GM12865 (cell line): Measurements from ENCODE around the gene TMEM131L.

Experiments
- DNase-seq: peaks from one replicate; pipeline ENCODE4 v3.0.0; 2010; ENCODE audit warnings: low read depth
- H3K4me3 ChIP-seq: 2 replicates; pipeline ENCODE4 v1.5.1; 2011; ENCODE audit warnings: mild to moderate bottlenecking, low read depth, low read length, control low read depth
- TF ChIP-seq, protein P1 (sequence below): IDR thresholded peaks from 2 replicates; pipeline ENCODE4 v1.5.1; 2011; ENCODE audit warnings: low read length, control low read depth, low read depth, inconsistent platforms; ENCODE audit not compliant: insufficient read depth; ENCODE audit errors: missing control alignments

Gene TMEM131L

DNA sequence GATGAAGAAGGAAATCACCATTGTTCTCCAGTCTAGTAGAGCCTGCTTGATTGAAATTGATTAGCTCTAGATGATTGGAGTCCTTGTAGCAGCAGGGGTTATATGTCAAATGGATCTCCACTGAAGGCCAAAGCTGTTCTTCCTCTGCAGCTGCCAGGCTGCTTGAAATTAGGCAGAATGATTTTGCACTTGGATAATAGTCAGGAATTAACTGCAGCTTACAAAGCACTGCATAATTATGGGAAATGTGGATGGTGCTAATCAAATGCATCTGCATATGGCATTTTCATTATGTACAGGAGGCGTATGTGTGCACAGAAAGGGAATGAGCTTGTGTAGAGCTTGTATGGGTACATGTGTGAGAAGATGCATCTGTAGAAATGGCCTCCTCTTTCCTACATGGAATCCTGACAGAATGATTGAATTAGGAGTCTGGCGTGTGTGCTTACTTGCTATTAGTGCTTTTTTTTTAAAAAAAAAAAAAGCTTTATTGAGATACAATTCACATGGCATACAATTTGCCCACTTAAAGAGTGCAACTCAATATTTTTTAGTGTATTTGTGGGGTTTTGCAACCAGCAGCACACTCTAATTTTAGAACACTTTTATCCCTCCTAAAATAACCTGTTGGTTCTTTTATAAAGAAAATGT, 65.9 kb downstream of the TMEM131L start:
- TF ChIP-seq, protein P1, sequence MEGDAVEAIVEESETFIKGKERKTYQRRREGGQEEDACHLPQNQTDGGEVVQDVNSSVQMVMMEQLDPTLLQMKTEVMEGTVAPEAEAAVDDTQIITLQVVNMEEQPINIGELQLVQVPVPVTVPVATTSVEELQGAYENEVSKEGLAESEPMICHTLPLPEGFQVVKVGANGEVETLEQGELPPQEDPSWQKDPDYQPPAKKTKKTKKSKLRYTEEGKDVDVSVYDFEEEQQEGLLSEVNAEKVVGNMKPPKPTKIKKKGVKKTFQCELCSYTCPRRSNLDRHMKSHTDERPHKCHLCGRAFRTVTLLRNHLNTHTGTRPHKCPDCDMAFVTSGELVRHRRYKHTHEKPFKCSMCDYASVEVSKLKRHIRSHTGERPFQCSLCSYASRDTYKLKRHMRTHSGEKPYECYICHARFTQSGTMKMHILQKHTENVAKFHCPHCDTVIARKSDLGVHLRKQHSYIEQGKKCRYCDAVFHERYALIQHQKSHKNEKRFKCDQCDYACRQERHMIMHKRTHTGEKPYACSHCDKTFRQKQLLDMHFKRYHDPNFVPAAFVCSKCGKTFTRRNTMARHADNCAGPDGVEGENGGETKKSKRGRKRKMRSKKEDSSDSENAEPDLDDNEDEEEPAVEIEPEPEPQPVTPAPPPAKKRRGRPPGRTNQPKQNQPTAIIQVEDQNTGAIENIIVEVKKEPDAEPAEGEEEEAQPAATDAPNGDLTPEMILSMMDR = no peak
- no peak for DNase-seq
- H3K4me3 ChIP-seq = no peak overlapping the region

DNA sequence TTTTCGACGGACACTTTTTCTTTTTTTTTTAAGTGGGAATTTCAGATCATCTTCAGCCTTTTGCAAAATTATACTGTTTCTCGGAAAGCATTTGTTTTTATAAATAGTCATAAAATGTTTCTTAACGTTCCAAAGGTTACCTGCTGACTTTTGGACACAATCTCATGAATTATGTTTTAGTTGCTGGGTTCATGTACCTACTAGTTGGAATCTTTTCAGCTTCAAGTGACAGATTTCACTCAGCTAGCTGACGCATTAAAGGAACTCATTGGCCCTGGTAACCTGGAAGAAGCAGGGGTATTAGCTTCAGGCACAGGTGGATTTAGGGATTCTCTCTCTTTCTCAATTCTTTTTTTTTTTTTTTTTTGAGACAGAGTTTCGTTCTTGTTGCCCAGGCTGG, 66.5 kb downstream of the TMEM131L start:
- DNase-seq = no peak
- TF ChIP-seq, protein P1 = no peak
- no peak overlapping the region for H3K4me3 ChIP-seq

DNA sequence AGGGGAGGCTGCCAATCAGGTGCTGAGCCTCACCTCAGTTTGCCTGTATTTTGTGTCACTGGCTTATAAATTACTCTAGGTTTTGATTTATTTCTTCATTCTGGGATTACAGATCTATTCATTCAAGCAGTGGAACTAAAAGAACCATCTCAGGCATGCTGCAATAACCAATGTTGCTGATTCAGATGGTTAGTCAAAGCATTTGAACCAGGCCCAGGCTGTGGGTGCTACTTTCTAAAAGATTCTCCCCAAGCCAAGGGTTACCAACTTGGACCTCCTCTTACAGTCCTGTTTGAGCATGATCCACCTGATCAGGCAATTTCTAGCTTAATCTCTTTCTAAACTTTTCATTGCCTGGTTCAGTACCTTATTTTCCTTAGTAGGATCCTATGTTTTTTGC, 67.2 kb downstream of the TMEM131L start:
- DNase-seq = no peak
- TF ChIP-seq, protein P1 = no peak
- no peak overlapping the region for H3K4me3 ChIP-seq

DNA sequence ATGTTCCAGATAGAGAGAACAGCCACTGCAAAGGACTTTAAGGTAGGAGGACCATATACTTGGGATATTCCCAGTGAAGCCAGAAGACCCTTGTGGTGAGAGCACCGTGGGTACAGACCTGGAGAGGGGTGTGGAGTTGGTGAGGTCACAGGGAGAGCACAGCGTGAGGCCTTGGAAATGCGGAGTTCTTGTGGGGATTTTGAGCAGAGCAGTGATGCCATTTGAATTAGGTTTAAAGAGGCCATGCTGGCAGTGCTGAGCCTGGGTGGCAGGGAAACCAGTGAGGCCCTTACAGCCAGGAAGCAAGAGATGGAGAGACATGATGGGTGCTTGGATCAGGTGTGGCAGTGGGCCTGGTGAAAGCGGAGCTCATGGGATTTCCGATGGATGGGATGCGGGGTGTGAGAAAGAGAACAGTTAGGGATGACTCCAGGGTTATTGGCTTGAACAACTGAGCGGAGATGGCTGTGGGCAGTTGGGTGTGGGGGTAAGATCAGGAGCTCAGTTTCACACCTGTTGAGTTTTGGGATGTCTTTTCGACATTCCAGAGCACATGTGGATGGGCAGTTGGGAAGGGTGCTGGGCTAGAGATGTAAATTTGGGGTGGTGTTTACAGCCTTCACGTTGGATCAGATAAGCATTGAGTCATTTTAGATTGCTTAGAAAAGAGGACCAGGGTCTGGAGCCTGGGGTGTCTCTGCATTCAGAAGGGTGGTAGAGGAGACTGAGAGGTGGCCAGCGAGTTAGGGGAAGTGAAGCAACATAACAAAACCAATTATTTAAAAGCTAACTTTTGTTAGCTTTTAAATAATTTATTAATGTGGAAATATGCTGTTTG, 68.9 kb downstream of the TMEM131L start:
- no peak for DNase-seq
- TF ChIP-seq, protein P1 = no peak
- no peak overlapping the region for H3K4me3 ChIP-seq

DNA sequence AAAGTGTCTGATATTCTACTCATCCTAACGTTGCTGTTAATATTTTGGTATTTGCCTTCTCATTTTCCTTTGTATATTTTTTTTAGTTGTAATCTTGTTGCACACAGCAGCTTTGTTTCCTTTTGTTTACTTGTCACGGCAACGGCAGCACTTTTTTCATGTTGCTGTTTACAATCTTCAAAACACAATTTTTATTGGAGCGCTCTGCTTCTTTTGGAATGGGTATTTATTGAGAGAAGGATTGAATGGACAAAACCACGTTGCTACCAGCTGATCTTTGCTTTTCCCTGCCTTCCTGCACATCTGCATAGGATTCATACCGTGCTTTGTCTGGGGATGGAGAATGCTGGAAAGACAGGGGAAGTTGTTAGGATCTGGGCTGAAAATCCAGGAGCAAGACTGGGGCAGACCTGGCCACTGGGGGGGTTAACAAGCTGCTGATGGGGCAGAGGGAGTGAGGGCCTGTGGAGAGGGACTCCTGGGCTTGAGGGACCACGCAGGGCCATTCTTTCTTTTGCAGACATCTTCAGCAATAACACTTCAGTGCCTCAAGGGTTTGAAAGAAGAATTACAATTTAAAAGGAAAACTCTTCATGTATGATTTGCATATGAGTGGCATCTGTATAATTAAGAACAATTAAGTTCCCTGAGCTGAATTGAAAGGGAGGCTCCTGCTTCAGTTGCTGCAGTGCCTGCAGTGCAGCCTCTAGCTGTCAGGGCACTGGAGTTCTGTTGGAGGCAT, 69.8 kb downstream of the TMEM131L start:
- no peak for DNase-seq
- TF ChIP-seq, protein P1 = no peak
- no peak overlapping the region for H3K4me3 ChIP-seq

DNA sequence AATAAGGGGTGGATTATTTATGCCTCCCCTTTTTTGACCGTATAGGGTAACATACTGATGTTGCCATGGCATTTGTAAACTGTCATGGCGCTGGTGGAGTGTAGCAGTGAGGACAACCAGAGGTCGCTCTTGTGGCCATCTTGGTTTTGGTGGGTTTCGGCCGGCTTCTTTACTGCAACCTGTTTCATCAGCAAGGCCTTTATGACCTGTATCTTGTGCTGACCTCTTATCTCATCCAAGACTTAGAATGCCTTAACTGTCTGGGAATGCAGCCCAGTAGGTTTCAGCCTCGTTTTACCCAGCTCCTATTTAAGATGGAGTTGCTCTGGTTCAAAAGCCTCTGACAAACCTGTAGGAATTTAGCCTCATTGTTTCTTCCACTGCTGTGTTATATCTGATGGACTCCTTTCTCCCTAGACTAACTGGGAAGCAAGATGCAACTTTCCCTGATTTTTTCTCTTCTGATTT, 71.4 kb downstream of the TMEM131L start:
- DNase-seq = no peak
- H3K4me3 ChIP-seq = no peak overlapping the region
- TF ChIP-seq, protein P1 = no peak
